ENCODE data around the gene ATG4D.

ATG4D gene

DNA sequence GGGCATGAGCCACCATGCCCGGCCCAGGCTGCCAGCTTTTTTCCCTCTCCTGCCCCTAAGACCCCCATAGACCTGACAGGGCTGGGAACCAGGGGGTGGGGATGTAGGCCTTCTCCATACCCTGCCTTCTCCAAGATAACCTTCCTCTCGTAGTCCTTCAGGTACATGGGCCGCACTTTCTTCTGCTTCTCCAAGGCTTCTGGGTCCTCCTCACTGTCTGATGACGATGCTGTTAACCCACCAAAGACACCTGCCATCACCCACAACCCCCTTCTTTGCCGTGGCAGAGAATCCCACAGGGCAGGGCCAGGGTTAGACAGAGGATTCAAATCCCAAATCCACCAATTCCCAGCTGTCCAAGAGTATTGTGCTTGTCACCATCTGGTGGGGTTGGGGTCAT lies 18.9 kb downstream of the ATG4D start:
- Histone ChIP-seq H3K27ac (ENCODE audit: low read depth, low read length) (no peak overlapping the region), H3K27me3 (ENCODE audit: low read length) (no peaks in the 10 kb centered on the region), H4K20me1 (ENCODE audit: low read depth, low read length) (no peaks in the 10 kb centered on the region), H2AFZ (ENCODE audit: low read depth, low read length, severe bottlenecking) (no peak overlapping the region), H3K9me3 (ENCODE audit: insufficient read depth, low read length) (no peaks in the 10 kb centered on the region), H3K4me2 (ENCODE audit: low read depth, low read length, poor library complexity, severe bottlenecking) (no peak overlapping the region), H3K4me3 (ENCODE audit: insufficient read depth, low read length, poor library complexity, severe bottlenecking) (no peak overlapping the region), H3K9ac (ENCODE audit: low read length) (no peak overlapping the region), H3K79me2 (ENCODE audit: insufficient read depth, low read length) (peaks cover 14% of the 10 kb centered on the region), H3F3A (ENCODE audit: insufficient read depth) (peaks cover 14% of the 10 kb centered on the region), H3K9me2 (replicated peaks; ENCODE audit: insufficient read depth, low read length) (no peaks in the 10 kb centered on the region), H3K36me3 (ENCODE audit: low read length) (no peaks in the 10 kb centered on the region)
- TF ChIP-seq, protein P1, sequence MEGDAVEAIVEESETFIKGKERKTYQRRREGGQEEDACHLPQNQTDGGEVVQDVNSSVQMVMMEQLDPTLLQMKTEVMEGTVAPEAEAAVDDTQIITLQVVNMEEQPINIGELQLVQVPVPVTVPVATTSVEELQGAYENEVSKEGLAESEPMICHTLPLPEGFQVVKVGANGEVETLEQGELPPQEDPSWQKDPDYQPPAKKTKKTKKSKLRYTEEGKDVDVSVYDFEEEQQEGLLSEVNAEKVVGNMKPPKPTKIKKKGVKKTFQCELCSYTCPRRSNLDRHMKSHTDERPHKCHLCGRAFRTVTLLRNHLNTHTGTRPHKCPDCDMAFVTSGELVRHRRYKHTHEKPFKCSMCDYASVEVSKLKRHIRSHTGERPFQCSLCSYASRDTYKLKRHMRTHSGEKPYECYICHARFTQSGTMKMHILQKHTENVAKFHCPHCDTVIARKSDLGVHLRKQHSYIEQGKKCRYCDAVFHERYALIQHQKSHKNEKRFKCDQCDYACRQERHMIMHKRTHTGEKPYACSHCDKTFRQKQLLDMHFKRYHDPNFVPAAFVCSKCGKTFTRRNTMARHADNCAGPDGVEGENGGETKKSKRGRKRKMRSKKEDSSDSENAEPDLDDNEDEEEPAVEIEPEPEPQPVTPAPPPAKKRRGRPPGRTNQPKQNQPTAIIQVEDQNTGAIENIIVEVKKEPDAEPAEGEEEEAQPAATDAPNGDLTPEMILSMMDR (IDR thresholded peaks at IDR 0.05; ENCODE audit: insufficient read depth, low read length, poor library complexity, severe bottlenecking): no peak
- TF ChIP-seq EZH2phosphoT487 (conservative IDR thresholded peaks at IDR 0.05; ENCODE audit: low read length): no peak

DNA sequence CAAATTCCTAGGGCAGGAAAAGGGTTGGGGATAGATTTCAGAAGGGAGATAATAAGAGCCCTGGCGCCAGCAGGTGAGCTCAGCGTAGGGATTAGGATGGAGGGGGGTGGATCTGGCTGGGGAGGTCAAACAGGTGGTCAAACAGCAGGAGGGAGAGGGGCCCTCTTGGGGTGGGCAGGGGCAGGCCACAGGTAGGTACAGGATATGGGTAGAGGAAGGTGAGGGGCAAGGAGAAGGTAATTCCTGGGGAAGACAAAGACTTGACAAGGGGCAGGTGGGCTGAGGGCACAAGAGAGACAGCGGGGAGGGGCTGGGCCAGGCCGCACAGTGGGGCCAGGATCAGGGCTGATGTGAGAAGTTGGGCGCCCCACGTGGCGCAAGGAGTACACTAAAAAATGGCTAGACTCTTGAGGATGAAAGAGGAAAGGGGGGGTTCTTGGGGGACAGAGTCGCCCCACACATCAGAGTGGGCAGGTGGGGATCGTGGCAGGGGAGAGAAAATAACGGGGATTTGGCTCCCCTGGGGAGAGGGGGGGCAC lies 21.4 kb downstream of the ATG4D start:
- Histone ChIP-seq H3K4me3 (ENCODE audit: insufficient read depth, low read length, poor library complexity, severe bottlenecking) (peak overlapping the region; percentile 72), H3K27me3 (ENCODE audit: low read length) (no peaks in the 10 kb centered on the region), H3F3A (ENCODE audit: insufficient read depth) (peaks cover 19% of the 10 kb centered on the region), H3K27ac (ENCODE audit: low read depth, low read length) (peak overlapping the region; percentile 75), H4K20me1 (ENCODE audit: low read depth, low read length) (no peaks in the 10 kb centered on the region), H3K79me2 (ENCODE audit: insufficient read depth, low read length) (peaks cover 14% of the 10 kb centered on the region), H3K36me3 (ENCODE audit: low read length) (no peaks in the 10 kb centered on the region), H2AFZ (ENCODE audit: low read depth, low read length, severe bottlenecking) (peak overlapping the region; percentile 28), H3K9me3 (ENCODE audit: insufficient read depth, low read length) (no peaks in the 10 kb centered on the region), H3K9ac (ENCODE audit: low read length) (peak overlapping the region; percentile 90), H3K9me2 (replicated peaks; ENCODE audit: insufficient read depth, low read length) (no peaks in the 10 kb centered on the region), H3K4me2 (ENCODE audit: low read depth, low read length, poor library complexity, severe bottlenecking) (peak overlapping the region; percentile 89)
- TF ChIP-seq, protein P1 (IDR thresholded peaks at IDR 0.05; ENCODE audit: insufficient read depth, low read length, poor library complexity, severe bottlenecking): peak; percentile 37
- TF ChIP-seq EZH2phosphoT487 (conservative IDR thresholded peaks at IDR 0.05; ENCODE audit: low read length): no peak

DNA sequence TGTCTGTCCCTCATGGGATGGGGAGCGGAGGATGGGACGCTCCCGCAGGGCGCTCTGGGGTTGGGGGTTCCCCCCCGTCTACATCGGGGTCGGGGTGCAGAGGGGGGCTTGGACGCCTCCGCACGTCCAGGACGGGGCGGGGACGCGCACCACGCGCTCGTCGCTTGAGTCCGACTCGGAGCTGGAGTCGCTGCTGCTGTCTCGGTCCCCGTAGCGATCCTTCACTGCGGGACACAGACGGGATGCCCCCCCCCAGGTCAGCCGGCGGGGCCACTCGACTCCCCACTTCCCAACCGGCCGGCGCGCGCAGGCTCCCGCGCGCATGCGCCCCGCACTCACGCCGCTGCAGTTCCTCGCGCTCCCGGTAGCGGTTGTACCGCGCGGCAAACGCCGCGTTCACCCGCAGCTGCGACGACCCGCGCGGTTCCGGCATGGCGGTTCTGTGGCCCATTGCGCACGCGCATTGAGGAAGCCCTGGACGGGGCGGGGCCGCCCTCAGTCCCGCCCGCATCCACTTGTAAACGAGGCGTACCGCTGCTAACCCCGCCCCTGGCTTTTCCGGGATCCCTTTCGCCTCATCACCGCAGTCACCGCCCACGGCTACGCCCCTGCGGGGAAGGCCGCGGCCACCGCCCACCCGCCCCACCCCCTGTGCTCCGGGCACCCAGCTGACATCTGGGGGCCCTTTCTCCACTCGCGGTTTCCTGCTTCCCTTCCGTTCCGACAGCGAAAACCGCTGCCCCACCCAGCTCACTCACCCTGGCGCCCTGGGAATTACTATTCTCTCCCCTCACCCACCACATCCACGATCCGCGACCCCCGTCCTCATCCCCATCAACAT lies 22.1 kb downstream of the ATG4D start, which contains the start of gene KRI1:
Gene KRI1 (minus strand): TSS at position 444 of the 841 bp plus-strand sequence. CDS start 11 bp downstream, at position 433.
- Histone ChIP-seq H3K4me3 (ENCODE audit: insufficient read depth, low read length, poor library complexity, severe bottlenecking) (peak within 1 kb of the TSS; percentile 72), H3K9ac (ENCODE audit: low read length) (peak within 1 kb of the TSS; percentile 90), H3F3A (ENCODE audit: insufficient read depth) (peaks cover 19% of the 10 kb centered on the region), H3K36me3 (ENCODE audit: low read length) (no peaks in the 10 kb centered on the region), H3K4me2 (ENCODE audit: low read depth, low read length, poor library complexity, severe bottlenecking) (peak within 1 kb of the TSS; percentile 89), H3K27me3 (ENCODE audit: low read length) (no peaks in the 10 kb centered on the region), H3K9me2 (replicated peaks; ENCODE audit: insufficient read depth, low read length) (no peaks in the 10 kb centered on the region), H3K9me3 (ENCODE audit: insufficient read depth, low read length) (no peaks in the 10 kb centered on the region), H4K20me1 (ENCODE audit: low read depth, low read length) (no peaks in the 10 kb centered on the region), H3K27ac (ENCODE audit: low read depth, low read length) (peak within 1 kb of the TSS; percentile 83), H3K79me2 (ENCODE audit: insufficient read depth, low read length) (peaks cover 14% of the 10 kb centered on the region), H2AFZ (ENCODE audit: low read depth, low read length, severe bottlenecking) (peak within 1 kb of the TSS; percentile 28)
- TF ChIP-seq, protein P1 (IDR thresholded peaks at IDR 0.05; ENCODE audit: insufficient read depth, low read length, poor library complexity, severe bottlenecking): no peak
- no peak for TF ChIP-seq EZH2phosphoT487 (conservative IDR thresholded peaks at IDR 0.05; ENCODE audit: low read length)
